NT2/D1 (cell line): ENCODE results near the gene RTCB.

Source experiments
- SUZ12 ChIP-seq: IDR thresholded peaks from 2 replicates; pipeline ENCODE4 v1.6.1; 2011; ENCODE audit not compliant: insufficient read length, insufficient read depth; ENCODE audit errors: extremely low read depth
- YY1 ChIP-seq: IDR thresholded peaks from 2 replicates; pipeline ENCODE4 v1.6.1; 2011; ENCODE audit not compliant: insufficient read length, insufficient read depth

DNA sequence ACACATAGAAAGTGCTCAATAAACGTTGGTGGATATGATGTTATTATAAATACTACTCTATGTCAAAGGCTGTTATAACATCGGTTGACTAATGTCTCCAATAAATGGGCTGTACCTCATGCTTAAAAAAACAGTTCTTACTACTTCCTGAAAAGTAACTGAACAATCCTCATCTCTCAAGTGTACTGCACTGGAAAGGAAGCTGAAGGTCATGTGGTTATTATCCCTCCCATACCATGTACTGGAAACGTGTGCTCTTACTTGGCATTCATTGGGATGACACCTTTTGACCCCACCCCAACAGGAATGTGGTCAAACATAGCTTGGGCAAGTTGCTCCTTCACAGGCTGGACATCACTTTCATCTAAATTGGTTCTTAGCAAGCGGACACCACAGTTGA lies 10.6 kb downstream of the RTCB start:
- TF ChIP-seq YY1 (no peak), SUZ12 (no peak)
